GM23248 (cell line): ENCODE measurements around the gene HMGN3. TPM values are rescaled to one million over a fixed set of nuclear protein-coding genes. Genes with fewer than 3 reads are reported as not detected.

Experiments used
- DNase-seq: peaks from one replicate; pipeline ENCODE4 v3.0.0-alpha.2; 2015
- H2AFZ ChIP-seq: fragments of 200-600 bp; sonication (generic); 2 replicates; pipeline ENCODE4 v1.6.1; 2016; ENCODE audit warnings: antibody characterized with exemption
- H3F3A ChIP-seq: fragments of 200-600 bp; sonication (generic); 2 replicates; pipeline ENCODE4 v1.6.1; 2016; ENCODE audit warnings: mild to moderate bottlenecking, antibody characterized with exemption, mixed run types; ENCODE audit not compliant: insufficient read depth
- H3K27ac ChIP-seq: fragments of 200-600 bp; sonication (generic); 2 replicates; pipeline ENCODE4 v1.5.1; 2016; ENCODE audit warnings: mild to moderate bottlenecking
- H3K27me3 ChIP-seq: fragments of 200-600 bp; sonication (generic); replicated peaks from 2 replicates; pipeline ENCODE4 v1.6.1; 2016; ENCODE audit warnings: mild to moderate bottlenecking; ENCODE audit not compliant: insufficient read depth
- H3K36me3 ChIP-seq: fragments of 200-600 bp; sonication (generic); 2 replicates; pipeline ENCODE4 v1.6.1; 2016; ENCODE audit warnings: low read depth, mild to moderate bottlenecking
- H3K4me1 ChIP-seq: fragments of 200-600 bp; sonication (generic); 2 replicates; pipeline ENCODE4 v1.6.1; 2016; ENCODE audit warnings: mild to moderate bottlenecking; ENCODE audit not compliant: insufficient read depth
- H3K4me2 ChIP-seq: fragments of 200-600 bp; sonication (generic); one replicate; pipeline ENCODE4 v1.6.1; 2016; ENCODE audit warnings: mild to moderate bottlenecking; ENCODE audit not compliant: unreplicated experiment
- H3K4me3 ChIP-seq: fragments of 200-600 bp; sonication (generic); 2 replicates; pipeline ENCODE4 v1.5.1; 2016; ENCODE audit warnings: mild to moderate bottlenecking
- H3K79me2 ChIP-seq: fragments of 200-600 bp; sonication (generic); 2 replicates; pipeline ENCODE4 v1.6.1; 2016; ENCODE audit warnings: mild to moderate bottlenecking; ENCODE audit not compliant: insufficient read depth
- H3K9ac ChIP-seq: fragments of 200-600 bp; sonication (generic); 2 replicates; pipeline ENCODE4 v1.6.1; 2016; ENCODE audit warnings: mild to moderate bottlenecking
- H3K9me2 ChIP-seq: fragments of 200-600 bp; sonication (generic); 2 replicates; pipeline ENCODE4 v1.6.1; 2016; ENCODE audit warnings: mixed run types, mild to moderate bottlenecking, moderate library complexity; ENCODE audit not compliant: insufficient read depth
- H3K9me3 ChIP-seq: fragments of 200-600 bp; sonication (generic); one replicate; pipeline ENCODE4 v1.6.1; 2017; ENCODE audit warnings: low read depth
- H4K20me1 ChIP-seq: fragments of 200-600 bp; sonication (generic); 2 replicates; pipeline ENCODE4 v1.6.0; 2016; ENCODE audit not compliant: insufficient read depth
- EZH2 ChIP-seq: fragments of 200-600 bp; sonication (generic); IDR thresholded peaks from 2 replicates; pipeline ENCODE4 v1.6.1; 2018; ENCODE audit warnings: antibody characterized with exemption, mild to moderate bottlenecking; ENCODE audit not compliant: insufficient read depth, poor library complexity, severe bottlenecking
- EZH2phosphoT487 ChIP-seq: fragments of 200-600 bp; sonication (generic); IDR thresholded peaks from 2 replicates; pipeline ENCODE4 v1.6.1; 2018; ENCODE audit warnings: antibody characterized with exemption, moderate library complexity, mild to moderate bottlenecking, low read depth; ENCODE audit not compliant: insufficient read depth
- WGBS, 2 experiments: methylation state at CpG; one replicate each; pipeline ENCODE4 v1.1.6; 2015 to 2017; ENCODE audit warnings: low lambda C conversion rate in 2 of 2, low coverage in 1 of 2; ENCODE audit errors: missing lambda C conversion rate in 2 of 2; 5-methylcytosine and 5-hydroxymethylcytosine counted together
- in situ Hi-C: fragments of 300-500 bp; cut with MboI; formaldehyde crosslinking; loops from 2 replicates; pipeline ENCODE4 v1.15.0; 2020
- polyA plus RNA-seq: library from polyadenylated mRNA; unstranded; fragments of >200 nt; fragmentation: Nextera tagmentation; extraction: Ambion mirVana; gene quantifications from 2 replicates; pipeline ENCODE4 v1.2.1, GENCODE V29; 2016
- total RNA-seq: library from RNA; depleted of rRNA; stranded (reverse); fragments of >200 nt; shearing (Covaris generic); gene quantifications from 2 replicates; pipeline ENCODE4 v1.2.3, GENCODE V29; 2014

Gene HMGN3
- total and polyA plus RNA-seq, 2 experiments from 2014 or later = 17.6 to 84.4 TPM

DNA sequence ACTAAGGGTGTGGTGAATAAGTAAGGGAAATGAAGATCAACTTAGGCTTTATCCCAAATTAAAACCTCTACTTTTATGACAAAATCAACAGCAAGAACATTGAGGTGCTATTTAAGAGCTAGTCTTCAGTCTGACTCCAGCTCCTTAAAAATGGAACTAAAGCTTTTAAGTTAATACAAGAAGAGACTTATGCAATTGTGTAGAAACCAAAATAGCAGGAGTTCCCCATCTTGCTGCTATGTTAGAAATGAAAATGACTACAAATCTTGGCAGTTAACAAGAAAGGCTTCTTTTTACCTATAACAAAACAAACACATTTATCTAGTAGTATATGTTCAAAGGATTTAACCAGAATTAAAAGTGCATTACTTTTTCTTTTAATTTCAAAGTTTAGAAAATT lies 25.7 kb downstream of the HMGN3 start:
- in situ Hi-C loops = no loop called here

DNA sequence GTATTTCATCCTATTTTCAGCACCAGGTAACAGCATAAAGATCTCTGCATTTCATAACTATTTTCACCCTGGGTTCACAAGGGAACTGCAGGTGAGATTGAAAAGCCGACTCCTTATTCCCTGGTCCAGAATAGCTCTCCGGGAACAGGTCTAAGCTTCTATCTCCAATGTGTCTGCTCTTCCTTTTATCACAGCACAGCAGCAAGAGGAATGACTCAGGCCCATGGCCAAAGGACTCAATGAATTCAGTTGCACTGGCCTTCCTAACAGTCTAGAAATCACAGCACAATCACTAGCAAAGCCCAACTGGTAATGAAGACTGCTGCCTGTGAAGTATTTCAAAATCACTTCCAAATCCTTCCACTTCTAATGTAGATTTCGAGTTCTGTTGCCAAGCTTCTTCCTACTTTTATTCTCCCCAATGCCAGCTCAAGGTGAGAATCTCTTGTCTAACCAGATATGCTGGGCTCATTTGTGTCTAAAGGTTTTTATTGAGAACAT lies 30.7 kb downstream of the HMGN3 start:
- H3K27me3 ChIP-seq = no peaks in the 10 kb centered on the region
- no peak overlapping the region for H3K4me2 ChIP-seq
- no peaks in the 10 kb centered on the region for H4K20me1 ChIP-seq
- DNase-seq = no peak
- H3F3A ChIP-seq = no peaks in the 10 kb centered on the region
- H3K4me3 ChIP-seq = no peak overlapping the region
- no peaks in the 10 kb centered on the region for H3K9me3 ChIP-seq
- in situ Hi-C loops = no loop called here
- TF ChIP-seq EZH2phosphoT487 (no peak), EZH2 (no peak)
- H3K27ac ChIP-seq = no peak overlapping the region
- no peak overlapping the region for H2AFZ ChIP-seq
- no peaks in the 10 kb centered on the region for H3K4me1 ChIP-seq
- H3K36me3 ChIP-seq = no peaks in the 10 kb centered on the region
- H3K9me2 ChIP-seq = no peaks in the 10 kb centered on the region
- H3K9ac ChIP-seq = no peak overlapping the region
- no peaks in the 10 kb centered on the region for H3K79me2 ChIP-seq
- WGBS, 2 experiments = 92 to 99% methylated on average over 3 of the region's 3 CpGs

More for the DNA sequence above, 25.7 kb downstream of the HMGN3 start:
- H3K9ac ChIP-seq = no peak overlapping the region
- DNase-seq = no peak
- H3K27ac ChIP-seq = no peak overlapping the region
- H4K20me1 ChIP-seq = no peaks in the 10 kb centered on the region
- no peaks in the 10 kb centered on the region for H3K27me3 ChIP-seq
- no peaks in the 10 kb centered on the region for H3K79me2 ChIP-seq
- H2AFZ ChIP-seq = no peak overlapping the region
- H3K36me3 ChIP-seq = no peaks in the 10 kb centered on the region
- TF ChIP-seq EZH2phosphoT487 (no peak), EZH2 (no peak)
- H3K9me3 ChIP-seq = no peaks in the 10 kb centered on the region
- H3K4me3 ChIP-seq = no peak overlapping the region
- no peaks in the 10 kb centered on the region for H3K9me2 ChIP-seq
- H3K4me2 ChIP-seq = no peak overlapping the region
- no peaks in the 10 kb centered on the region for H3F3A ChIP-seq
- no peaks in the 10 kb centered on the region for H3K4me1 ChIP-seq

DNA sequence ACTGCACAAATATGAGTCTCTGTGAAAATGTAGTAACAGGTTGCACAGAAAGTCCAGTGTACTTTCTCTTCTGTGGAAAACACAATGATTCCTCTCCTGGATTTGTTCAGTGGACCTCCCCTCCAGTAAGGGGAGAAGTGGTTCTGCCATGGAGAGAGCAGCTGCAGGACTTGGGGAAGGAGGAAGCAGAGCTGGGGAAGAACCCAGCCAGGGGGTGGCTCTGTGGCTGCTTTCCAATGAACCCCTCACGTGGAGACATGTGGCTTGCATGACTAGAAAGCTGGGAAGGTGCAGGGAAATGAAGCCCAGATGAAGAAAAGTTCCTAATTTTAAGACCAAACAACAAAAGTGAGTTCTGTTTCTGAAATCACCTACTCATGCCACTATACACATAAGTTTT lies 31.9 kb downstream of the HMGN3 start:
- H3K9me3 ChIP-seq = no peaks in the 10 kb centered on the region
- WGBS, 2 experiments = 25 to 44% methylated on average over 1 of the region's 1 CpG
- in situ Hi-C loops = no loop called here
- H2AFZ ChIP-seq = no peak overlapping the region
- H3K79me2 ChIP-seq = no peaks in the 10 kb centered on the region
- no peaks in the 10 kb centered on the region for H3F3A ChIP-seq
- no peak overlapping the region for H3K4me2 ChIP-seq
- H3K9me2 ChIP-seq = no peaks in the 10 kb centered on the region
- no peak for DNase-seq
- no peaks in the 10 kb centered on the region for H4K20me1 ChIP-seq
- no peak overlapping the region for H3K27ac ChIP-seq
- TF ChIP-seq EZH2phosphoT487 (no peak), EZH2 (no peak)
- H3K4me1 ChIP-seq = no peaks in the 10 kb centered on the region
- H3K9ac ChIP-seq = no peak overlapping the region
- H3K27me3 ChIP-seq = no peaks in the 10 kb centered on the region
- H3K4me3 ChIP-seq = no peak overlapping the region
- H3K36me3 ChIP-seq = no peaks in the 10 kb centered on the region

DNA sequence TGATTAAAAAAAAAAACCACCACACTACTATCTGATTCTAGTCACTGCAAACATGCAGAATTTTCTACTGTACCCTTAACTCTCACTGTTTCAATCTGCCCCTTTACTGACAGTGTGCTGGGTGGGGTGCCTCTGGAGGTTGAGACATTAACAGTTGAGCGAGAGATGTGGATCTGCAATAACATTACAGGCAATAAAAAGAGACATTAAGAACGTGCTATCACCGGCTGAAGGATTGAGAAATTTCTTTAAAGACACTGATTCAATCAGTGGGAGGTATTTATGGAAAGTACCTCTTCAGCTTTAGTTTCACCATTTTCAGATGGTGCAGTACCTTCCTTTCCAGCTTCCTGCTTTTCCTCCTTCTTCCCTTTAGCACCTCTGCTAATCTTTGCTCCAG lies 32.5 kb downstream of the HMGN3 start:
- Histone ChIP-seq H3K9me3 (no peaks in the 10 kb centered on the region), H3K27ac (no peak overlapping the region), H3K79me2 (no peaks in the 10 kb centered on the region), H3F3A (no peaks in the 10 kb centered on the region), H4K20me1 (no peaks in the 10 kb centered on the region), H3K4me3 (no peak overlapping the region), H3K9me2 (no peaks in the 10 kb centered on the region), H3K27me3 (no peaks in the 10 kb centered on the region), H3K36me3 (no peaks in the 10 kb centered on the region), H3K4me1 (no peaks in the 10 kb centered on the region), H2AFZ (no peak overlapping the region), H3K9ac (no peak overlapping the region), H3K4me2 (no peak overlapping the region)
- TF ChIP-seq EZH2 (no peak), EZH2phosphoT487 (no peak)
- 69 to 74% methylated on average over 3 of the region's 3 CpGs for WGBS, 2 experiments
- no peak for DNase-seq
- in situ Hi-C loops = no loop called here

DNA sequence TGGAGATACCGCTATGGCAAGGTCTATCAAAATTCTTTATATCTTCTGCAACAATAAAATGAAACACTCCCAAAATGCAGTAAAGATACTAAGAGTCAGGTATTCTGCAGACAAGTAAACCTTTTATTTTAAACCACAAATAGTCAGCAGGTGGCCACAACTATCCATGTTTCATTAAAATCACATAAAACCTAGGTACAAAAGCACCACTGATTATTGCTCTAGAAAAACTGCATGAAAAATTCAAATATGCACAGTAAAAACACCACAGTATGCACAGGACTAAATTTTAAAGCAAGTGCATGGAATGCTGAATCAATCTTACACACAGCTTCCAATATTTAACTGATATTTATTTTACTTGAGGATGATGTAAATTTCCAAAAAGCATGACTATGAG lies 33.3 kb downstream of the HMGN3 start:
- no peaks in the 10 kb centered on the region for H3K36me3 ChIP-seq
- 98 to 100% methylated on average over 1 of the region's 1 CpG for WGBS, 2 experiments
- no peak overlapping the region for H3K4me2 ChIP-seq
- no peaks in the 10 kb centered on the region for H3K4me1 ChIP-seq
- TF ChIP-seq EZH2phosphoT487 = no peak
- no peak for TF ChIP-seq EZH2
- H3K9me2 ChIP-seq = no peaks in the 10 kb centered on the region
- H3K27ac ChIP-seq = no peak overlapping the region
- no peaks in the 10 kb centered on the region for H3K9me3 ChIP-seq
- H3K9ac ChIP-seq = no peak overlapping the region
- no peak for DNase-seq
- H3K4me3 ChIP-seq = no peak overlapping the region
- in situ Hi-C loops = no loop called here
- H4K20me1 ChIP-seq = no peaks in the 10 kb centered on the region
- H2AFZ ChIP-seq = no peak overlapping the region
- H3F3A ChIP-seq = no peaks in the 10 kb centered on the region
- H3K27me3 ChIP-seq = no peaks in the 10 kb centered on the region
- no peaks in the 10 kb centered on the region for H3K79me2 ChIP-seq
